Ecto neural progenitor cell (in vitro differentiated cells): Measurements from ENCODE around the gene GNG5.
"Not testable (repeated sequence)": the region's sequence is repeated elsewhere in the genome, so short reads cannot be mapped to it uniquely, and the experiment has no call there.

Experiments used
- DNase-seq: peaks from one replicate; pipeline ENCODE4 v3.0.0-alpha.2; 2018; ENCODE audit warnings: low spot score

The GNG5 gene

GRCh38 chr1:84506002-84506728, at the start of gene GNG5, which contains the start of gene SPATA1:
TSS of gene GNG5 (minus strand) at chr1:84506581. CDS start at chr1:84506091, 490 bp downstream.
TSS of gene SPATA1 (plus strand) at chr1:84506386. CDS start at chr1:84516360, 9,974 bp downstream.
- peak; percentile 98 for DNase-seq

- DNase-seq = no peak
Observed at GRCh38 chr1:84550826-84551225, 44.4 kb upstream of the GNG5 start.

- no peak for DNase-seq
Observed at GRCh38 chr1:84541679-84542078, 35.3 kb upstream of the GNG5 start.

GRCh38 chr1:84540759-84541158, 34.4 kb upstream of the GNG5 start:
- no peak for DNase-seq

GRCh38 chr1:84539972-84540371, 33.6 kb upstream of the GNG5 start:
- no peak for DNase-seq

GRCh38 chr1:84538599-84538998, 32.2 kb upstream of the GNG5 start:
- no peak for DNase-seq

- no peak for DNase-seq
Observed at GRCh38 chr1:84525779-84526178, 19.4 kb upstream of the GNG5 start.

- DNase-seq = no peak
Observed at GRCh38 chr1:84524590-84524989, 18.2 kb upstream of the GNG5 start.

- DNase-seq = no peak
Observed at GRCh38 chr1:84510668-84511067, 4.3 kb upstream of the GNG5 start.

- no peak for DNase-seq
Observed at GRCh38 chr1:84510165-84510564, 3.8 kb upstream of the GNG5 start.

- no peak for DNase-seq
Observed at GRCh38 chr1:84509029-84509428, 2.6 kb upstream of the GNG5 start.

- DNase-seq = no peak
Observed at GRCh38 chr1:84508510-84508909, 2.1 kb upstream of the GNG5 start.

GRCh38 chr1:84507887-84508286, 1.5 kb upstream of the GNG5 start:
- DNase-seq = not testable (repeated sequence)

GRCh38 chr1:84506729-84507453, 510 bp upstream of the GNG5 start:
- DNase-seq = no peak

- DNase-seq = no peak
Observed at GRCh38 chr1:84505493-84506001, 834 bp downstream of the GNG5 start.

GRCh38 chr1:84504580-84505492, 1.5 kb downstream of the GNG5 start:
- no peak for DNase-seq

- no peak for DNase-seq
Observed at GRCh38 chr1:84502927-84503326, 3.5 kb downstream of the GNG5 start.

GRCh38 chr1:84497631-84498275, 8.6 kb downstream of the GNG5 start:
- no peak for DNase-seq

- DNase-seq = no peak
Observed at GRCh38 chr1:84496498-84496897, 9.9 kb downstream of the GNG5 start.

GRCh38 chr1:84493747-84494146, 12.6 kb downstream of the GNG5 start:
- DNase-seq = no peak

- DNase-seq = no peak
Observed at GRCh38 chr1:84492726-84493125, 13.7 kb downstream of the GNG5 start.

- no peak for DNase-seq
Observed at GRCh38 chr1:84489766-84490165, 16.6 kb downstream of the GNG5 start.
